ENCODE data around the gene FAM53B.

Gene FAM53B

GRCh38 chr10:124576526-124577420 is 167.4 kb downstream of the FAM53B start:
- TF ChIP-seq GATA3 (IDR thresholded peaks at IDR 0.05; ENCODE audit: low read depth, low read length) (no peak), GATA2 (IDR thresholded peaks at IDR 0.05; ENCODE audit: low read depth, low read length) (no peak)

GRCh38 chr10:124575107-124576035 is 168.8 kb downstream of the FAM53B start:
- TF ChIP-seq GATA2 (IDR thresholded peaks at IDR 0.05; ENCODE audit: low read depth, low read length) (no peak), GATA3 (IDR thresholded peaks at IDR 0.05; ENCODE audit: low read depth, low read length) (no peak)

GRCh38 chr10:124574456-124575070 is 169.6 kb downstream of the FAM53B start:
- TF ChIP-seq GATA3 (IDR thresholded peaks at IDR 0.05; ENCODE audit: low read depth, low read length): no peak
- no peak for TF ChIP-seq GATA2 (IDR thresholded peaks at IDR 0.05; ENCODE audit: low read depth, low read length)

GRCh38 chr10:124573726-124574455 is 170.3 kb downstream of the FAM53B start:
- TF ChIP-seq GATA2 (IDR thresholded peaks at IDR 0.05; ENCODE audit: low read depth, low read length): no peak

GRCh38 chr10:124572751-124573150 is 171.4 kb downstream of the FAM53B start:
- no peak for TF ChIP-seq GATA3 (IDR thresholded peaks at IDR 0.05; ENCODE audit: low read depth, low read length)
- TF ChIP-seq GATA2 (IDR thresholded peaks at IDR 0.05; ENCODE audit: low read depth, low read length): no peak

GRCh38 chr10:124570646-124571045 is 173.5 kb downstream of the FAM53B start:
- TF ChIP-seq GATA3 (IDR thresholded peaks at IDR 0.05; ENCODE audit: low read depth, low read length) (no peak), GATA2 (IDR thresholded peaks at IDR 0.05; ENCODE audit: low read depth, low read length) (no peak)

- TF ChIP-seq GATA3 (IDR thresholded peaks at IDR 0.05; ENCODE audit: low read depth, low read length): no peak
- no peak for TF ChIP-seq GATA2 (IDR thresholded peaks at IDR 0.05; ENCODE audit: low read depth, low read length)
Measured at GRCh38 chr10:124569623-124570470, 174.3 kb downstream of the FAM53B start.

Data from SH-SY5Y (cell line).